ENCODE measurements around the gene GARIN6. TPM values are rescaled to one million over a fixed set of nuclear protein-coding genes. Genes with fewer than 3 reads are reported as not detected.

The GARIN6 gene
- total and polyA plus RNA-seq, 2 donors (not counting 1 experiment from before 2014, with no cell fraction given) = not detected

GRCh38 chr12:99680276-99680675 is 32.7 kb downstream of the GARIN6 start:
- Histone ChIP-seq H3K4me1 (ENCODE audit: control insufficient read depth in 2 of 2, insufficient read depth in 2 of 2, low read length in 2 of 2) (no peaks in the 10 kb centered on the region), H4K20me1 (ENCODE audit: control insufficient read depth, insufficient read depth, low read length, poor library complexity, severe bottlenecking) (no peaks in the 10 kb centered on the region), H3K27me3 (replicated peaks in 1 of 4; ENCODE audit: control extremely low read depth in 1 of 4, control insufficient read depth in 3 of 4, insufficient read depth in 4 of 4, low read length in 3 of 4) (no peaks in the 10 kb centered on the region), H3K79me2 (ENCODE audit: control insufficient read depth, insufficient read depth, low read length) (no peaks in the 10 kb centered on the region), H3K4me2 (replicated peaks; ENCODE audit: low read depth, low read length, poor library complexity, severe bottlenecking) (no peak overlapping the region), H3K9me3 (ENCODE audit: control extremely low read depth in 1 of 3, control insufficient read depth in 2 of 3, insufficient read depth in 1 of 3, low read length in 2 of 3) (peaks cover 2 to 9% (median 3%) of the 10 kb centered on the region in 3 donors), H3K36me3 (replicated peaks in 1 of 2; ENCODE audit: control extremely low read depth in 1 of 2, control insufficient read depth in 1 of 2, extremely low read depth in 1 of 2, insufficient read depth in 2 of 2, low read length in 1 of 2) (no peaks in the 10 kb centered on the region), H3K27ac (ENCODE audit: low read length in 2 of 2) (no peak overlapping the region), H3K9ac (ENCODE audit: low read length) (no peak overlapping the region), H3K4me3 (ENCODE audit: control extremely low read depth in 1 of 5, extremely low read depth in 1 of 5, insufficient read depth in 1 of 5, low read depth in 2 of 5, low read length in 4 of 5) (no peak overlapping the region), H2AFZ (ENCODE audit: insufficient read depth, low read depth, low read length, poor library complexity, severe bottlenecking) (no peak overlapping the region)
- ATAC-seq (ENCODE audit: low read depth) (no peak), DNase-seq (no peak)
- CTCF ChIA-PET = no interaction called here
- no peak for TF ChIP-seq EZH2 (IDR thresholded peaks at IDR 0.05; ENCODE audit: borderline replicate concordance, insufficient read depth, low read depth, low read length, poor library complexity, severe bottlenecking)
- no peak for TF ChIP-seq CTCF (IDR thresholded peaks at IDR 0.05)
- H3K4me1 Mint-ChIP-seq = no peaks in the 10 kb centered on the region
- POLR2A ChIA-PET = no interaction called here
- no peak overlapping the region for H3K27ac Mint-ChIP-seq
- 49% methylated on average over 4 of the region's 4 CpGs for WGBS (ENCODE audit: insufficient coverage)
- no peak overlapping the region for H3K4me3 Mint-ChIP-seq
- intact Hi-C loops (cut with micrococcal nuclease) = no loop called here
- H3K9me3 Mint-ChIP-seq (ENCODE audit: insufficient read depth) = no peaks in the 10 kb centered on the region
- no peaks in the 10 kb centered on the region for H3K27me3 Mint-ChIP-seq

DNA sequence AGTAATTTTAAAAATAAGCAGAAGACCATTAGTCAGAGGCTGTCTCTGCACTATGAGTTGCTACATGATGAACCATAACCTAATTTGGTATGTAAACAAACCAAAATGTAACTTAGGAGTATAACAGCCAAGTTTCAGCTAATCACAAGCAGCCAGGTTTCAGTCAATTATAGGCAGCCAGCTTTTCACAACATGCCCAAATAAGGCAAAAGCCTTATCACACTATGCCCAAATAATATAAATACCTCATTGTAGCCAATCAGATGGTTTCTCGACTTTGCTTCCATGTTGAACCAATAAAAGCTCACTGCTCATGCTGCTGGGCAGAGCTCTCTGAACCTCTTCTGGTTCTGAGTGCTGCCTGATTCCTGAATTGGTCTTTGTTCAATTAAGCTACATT is 38.6 kb downstream of the GARIN6 start:
- intact Hi-C loops (cut with micrococcal nuclease) = no loop called here
- Histone ChIP-seq H3K79me2 (ENCODE audit: control insufficient read depth, insufficient read depth, low read length) (no peaks in the 10 kb centered on the region), H3K4me1 (ENCODE audit: control insufficient read depth in 2 of 2, insufficient read depth in 2 of 2, low read length in 2 of 2) (no peaks in the 10 kb centered on the region), H3K4me3 (ENCODE audit: control extremely low read depth in 1 of 5, extremely low read depth in 1 of 5, insufficient read depth in 1 of 5, low read depth in 2 of 5, low read length in 4 of 5) (no peak overlapping the region), H4K20me1 (ENCODE audit: control insufficient read depth, insufficient read depth, low read length, poor library complexity, severe bottlenecking) (no peaks in the 10 kb centered on the region), H3K36me3 (replicated peaks in 1 of 2; ENCODE audit: control extremely low read depth in 1 of 2, control insufficient read depth in 1 of 2, extremely low read depth in 1 of 2, insufficient read depth in 2 of 2, low read length in 1 of 2) (no peaks in the 10 kb centered on the region), H3K27me3 (replicated peaks in 1 of 4; ENCODE audit: control extremely low read depth in 1 of 4, control insufficient read depth in 3 of 4, insufficient read depth in 4 of 4, low read length in 3 of 4) (no peaks in the 10 kb centered on the region), H3K27ac (ENCODE audit: low read length in 2 of 2) (no peak overlapping the region), H3K9ac (ENCODE audit: low read length) (no peak overlapping the region), H3K4me2 (replicated peaks; ENCODE audit: low read depth, low read length, poor library complexity, severe bottlenecking) (no peak overlapping the region), H3K9me3 (ENCODE audit: control extremely low read depth in 1 of 3, control insufficient read depth in 2 of 3, insufficient read depth in 1 of 3, low read length in 2 of 3) (peaks cover 0 to 7% (median 1%) of the 10 kb centered on the region in 3 donors), H2AFZ (ENCODE audit: insufficient read depth, low read depth, low read length, poor library complexity, severe bottlenecking) (no peak overlapping the region)
- H3K4me3 Mint-ChIP-seq = no peak overlapping the region
- WGBS (ENCODE audit: insufficient coverage) = 100% methylated on average over 1 of the region's 1 CpG
- CTCF ChIA-PET = no interaction called here
- POLR2A ChIA-PET = no interaction called here
- TF ChIP-seq EZH2 (IDR thresholded peaks at IDR 0.05; ENCODE audit: borderline replicate concordance, insufficient read depth, low read depth, low read length, poor library complexity, severe bottlenecking) (no peak), CTCF (IDR thresholded peaks at IDR 0.05) (no peak)
- no peaks in the 10 kb centered on the region for H3K9me3 Mint-ChIP-seq (ENCODE audit: insufficient read depth)
- no peak for ATAC-seq (ENCODE audit: low read depth)
- no peak overlapping the region for H3K27ac Mint-ChIP-seq
- no peaks in the 10 kb centered on the region for H3K4me1 Mint-ChIP-seq
- no peak for DNase-seq
- no peaks in the 10 kb centered on the region for H3K27me3 Mint-ChIP-seq

Measured in B cell (primary cell).